Neutrophil (primary cell): ENCODE measurements around the gene GRIA1.

Experiments used
- H3K27ac ChIP-seq: fragments of 200-600 bp; sonication (generic); 2 replicates; pipeline ENCODE4 v1.5.1; 2016; ENCODE audit warnings: mild to moderate bottlenecking, moderate library complexity
- H3K27me3 ChIP-seq: fragments of 200-600 bp; sonication (generic); 2 replicates; pipeline ENCODE4 v1.6.0; 2016; ENCODE audit warnings: mild to moderate bottlenecking
- H3K36me3 ChIP-seq: fragments of 200-600 bp; sonication (generic); 2 replicates; pipeline ENCODE4 v1.5.1; 2017
- H3K4me1 ChIP-seq, 2 experiments: fragments of 200-600 bp in 1 of 2; sonication (generic) in 1 of 2; 1 replicate in 1 of 2; 2 replicates in 1 of 2; pipeline versions ENCODE4 v1.5.1 to v1.6.1; 2013 to 2016; ENCODE audit warnings: low read depth in 1 of 2, low read length in 1 of 2, mild to moderate bottlenecking in 1 of 2, moderate library complexity in 1 of 2; ENCODE audit not compliant: control insufficient read depth in 1 of 2, insufficient read depth in 1 of 2
- H3K4me3 ChIP-seq, 2 experiments: fragments of 200-600 bp in 1 of 2; sonication (generic) in 1 of 2; 1 replicate in 1 of 2; 2 replicates in 1 of 2; pipeline ENCODE4 v1.5.1; 2013 to 2016; ENCODE audit warnings: low read depth in 1 of 2, low read length in 1 of 2, mild to moderate bottlenecking in 1 of 2, moderate library complexity in 1 of 2
- H3K9me3 ChIP-seq: fragments of 200-600 bp; sonication (generic); 2 replicates; pipeline ENCODE4 v1.5.1; 2016
- TF ChIP-seq, protein P1 (sequence below): fragments of 200-600 bp; sonication (generic); IDR thresholded peaks from 2 replicates; pipeline ENCODE4 v1.5.1; 2016; ENCODE audit warnings: antibody characterized with exemption

The GRIA1 gene

DNA sequence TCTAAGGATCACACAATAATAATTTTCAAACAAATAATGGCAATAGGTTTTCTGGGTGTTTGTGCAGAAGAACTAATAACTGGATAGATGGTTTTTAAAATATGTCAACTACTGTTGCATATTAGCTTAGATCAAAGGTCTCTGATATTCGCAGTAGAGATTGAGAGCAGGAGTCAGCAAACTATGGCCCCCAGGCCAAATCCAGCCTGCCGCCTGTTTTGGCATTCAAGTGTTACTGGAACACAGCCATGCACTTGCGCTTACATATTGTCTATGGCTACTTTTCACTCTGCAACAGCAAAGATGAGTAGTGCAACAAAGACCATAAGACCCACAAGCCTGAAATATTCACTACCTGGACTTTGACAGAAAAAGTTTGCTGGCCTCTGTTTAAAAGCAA is 260.8 kb downstream of the GRIA1 start:
- Histone ChIP-seq H3K4me3 (no peak overlapping the region), H3K36me3 (no peaks in the 10 kb centered on the region), H3K9me3 (no peaks in the 10 kb centered on the region), H3K27ac (no peak overlapping the region), H3K4me1 (no peaks in the 10 kb centered on the region), H3K27me3 (no peaks in the 10 kb centered on the region)
- TF ChIP-seq, protein P1, sequence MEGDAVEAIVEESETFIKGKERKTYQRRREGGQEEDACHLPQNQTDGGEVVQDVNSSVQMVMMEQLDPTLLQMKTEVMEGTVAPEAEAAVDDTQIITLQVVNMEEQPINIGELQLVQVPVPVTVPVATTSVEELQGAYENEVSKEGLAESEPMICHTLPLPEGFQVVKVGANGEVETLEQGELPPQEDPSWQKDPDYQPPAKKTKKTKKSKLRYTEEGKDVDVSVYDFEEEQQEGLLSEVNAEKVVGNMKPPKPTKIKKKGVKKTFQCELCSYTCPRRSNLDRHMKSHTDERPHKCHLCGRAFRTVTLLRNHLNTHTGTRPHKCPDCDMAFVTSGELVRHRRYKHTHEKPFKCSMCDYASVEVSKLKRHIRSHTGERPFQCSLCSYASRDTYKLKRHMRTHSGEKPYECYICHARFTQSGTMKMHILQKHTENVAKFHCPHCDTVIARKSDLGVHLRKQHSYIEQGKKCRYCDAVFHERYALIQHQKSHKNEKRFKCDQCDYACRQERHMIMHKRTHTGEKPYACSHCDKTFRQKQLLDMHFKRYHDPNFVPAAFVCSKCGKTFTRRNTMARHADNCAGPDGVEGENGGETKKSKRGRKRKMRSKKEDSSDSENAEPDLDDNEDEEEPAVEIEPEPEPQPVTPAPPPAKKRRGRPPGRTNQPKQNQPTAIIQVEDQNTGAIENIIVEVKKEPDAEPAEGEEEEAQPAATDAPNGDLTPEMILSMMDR = no peak

DNA sequence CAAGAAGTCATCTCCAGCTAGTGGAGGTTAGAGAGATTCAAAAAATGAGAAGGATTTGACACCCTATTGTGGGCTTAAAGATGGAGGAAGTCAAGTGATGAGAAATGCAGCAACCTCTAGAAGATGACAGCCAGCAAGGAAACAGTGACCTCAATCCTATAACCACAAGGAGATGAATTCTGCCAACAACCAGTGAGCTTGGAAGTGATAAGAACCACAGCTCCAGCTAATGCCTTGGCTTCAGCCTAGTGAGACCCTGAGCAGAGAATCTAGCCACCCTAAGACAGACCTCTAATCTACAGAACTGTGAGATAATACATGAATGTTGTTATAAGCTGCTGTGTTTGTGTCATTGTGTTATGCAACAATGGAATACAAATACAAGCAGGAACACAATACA is 262.4 kb downstream of the GRIA1 start:
- H3K9me3 ChIP-seq = no peaks in the 10 kb centered on the region
- H3K4me3 ChIP-seq = no peak overlapping the region
- no peaks in the 10 kb centered on the region for H3K36me3 ChIP-seq
- H3K4me1 ChIP-seq = no peaks in the 10 kb centered on the region
- no peak overlapping the region for H3K27ac ChIP-seq
- H3K27me3 ChIP-seq = no peaks in the 10 kb centered on the region
- TF ChIP-seq, protein P1 = no peak

DNA sequence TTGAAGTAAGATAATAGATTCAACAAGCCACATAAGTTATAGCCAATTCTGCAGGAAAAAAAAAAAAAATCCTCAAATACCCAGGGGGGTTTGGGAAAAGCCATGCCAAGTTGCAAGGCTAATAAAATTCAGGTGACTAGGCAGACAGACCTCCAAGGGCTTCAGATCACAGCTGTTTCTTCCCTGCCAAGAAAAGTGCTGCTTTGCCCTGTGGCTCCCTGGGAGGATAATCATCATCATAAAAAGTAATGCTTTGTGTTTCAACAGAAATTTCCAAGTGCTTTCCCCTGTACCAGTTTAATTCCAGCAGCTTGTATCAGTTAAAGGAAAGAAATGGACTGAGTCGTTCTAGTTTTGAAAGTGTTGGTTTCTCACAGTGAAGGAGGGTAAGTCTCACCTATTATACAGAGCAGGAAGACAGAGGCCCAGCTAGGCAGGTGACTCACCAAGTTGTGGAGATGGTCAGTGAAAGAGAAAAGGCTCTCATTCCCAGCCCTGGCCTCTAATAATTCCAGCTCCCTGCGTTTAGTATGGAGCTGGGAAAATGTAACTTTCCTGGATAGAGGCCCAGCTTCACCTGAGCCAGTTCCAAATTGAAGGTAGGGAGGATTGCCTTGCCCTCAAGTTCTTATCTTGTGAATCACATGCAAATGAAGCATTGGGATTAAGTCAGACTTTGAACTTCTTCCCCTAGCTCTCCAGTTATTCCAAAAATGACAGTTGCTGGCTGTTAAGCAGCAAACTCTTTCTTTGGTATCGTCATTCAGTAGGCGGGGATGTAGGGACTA is 263.4 kb downstream of the GRIA1 start:
- no peaks in the 10 kb centered on the region for H3K4me1 ChIP-seq
- no peaks in the 10 kb centered on the region for H3K9me3 ChIP-seq
- no peak overlapping the region for H3K27ac ChIP-seq
- no peak overlapping the region for H3K4me3 ChIP-seq
- no peaks in the 10 kb centered on the region for H3K27me3 ChIP-seq
- H3K36me3 ChIP-seq = no peaks in the 10 kb centered on the region
- TF ChIP-seq, protein P1 = no peak

DNA sequence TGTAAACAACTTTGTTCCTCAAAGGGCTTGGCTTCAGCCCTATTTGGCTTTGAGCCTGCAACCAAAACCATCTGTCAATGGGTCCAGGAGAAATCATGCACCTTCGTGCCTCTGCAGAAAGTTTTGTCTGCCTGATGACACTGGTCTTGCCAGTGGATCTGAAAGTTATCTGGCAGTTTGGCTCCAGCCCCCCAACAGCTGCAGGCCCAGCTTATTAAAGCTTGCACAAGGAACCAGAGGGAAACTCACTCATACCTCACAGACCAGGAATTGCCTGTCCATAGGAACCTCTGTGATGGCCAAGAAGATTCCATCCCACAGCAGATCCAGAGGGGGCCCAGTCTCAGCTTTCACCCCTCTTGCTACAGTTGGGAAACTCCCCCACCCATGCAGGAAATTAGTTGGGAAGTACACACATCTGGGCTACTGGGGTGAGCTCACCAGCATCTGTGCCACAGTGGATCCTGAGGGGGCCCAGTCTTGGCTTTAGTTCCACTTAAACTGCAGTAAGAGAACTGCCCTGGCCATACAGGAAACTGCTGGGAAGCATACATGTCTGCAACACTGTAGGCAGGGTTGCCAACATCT is 265.5 kb downstream of the GRIA1 start:
- H3K27ac ChIP-seq = no peak overlapping the region
- H3K4me1 ChIP-seq = no peaks in the 10 kb centered on the region
- TF ChIP-seq, protein P1 = no peak
- no peaks in the 10 kb centered on the region for H3K27me3 ChIP-seq
- no peaks in the 10 kb centered on the region for H3K36me3 ChIP-seq
- H3K4me3 ChIP-seq = no peak overlapping the region
- no peaks in the 10 kb centered on the region for H3K9me3 ChIP-seq

DNA sequence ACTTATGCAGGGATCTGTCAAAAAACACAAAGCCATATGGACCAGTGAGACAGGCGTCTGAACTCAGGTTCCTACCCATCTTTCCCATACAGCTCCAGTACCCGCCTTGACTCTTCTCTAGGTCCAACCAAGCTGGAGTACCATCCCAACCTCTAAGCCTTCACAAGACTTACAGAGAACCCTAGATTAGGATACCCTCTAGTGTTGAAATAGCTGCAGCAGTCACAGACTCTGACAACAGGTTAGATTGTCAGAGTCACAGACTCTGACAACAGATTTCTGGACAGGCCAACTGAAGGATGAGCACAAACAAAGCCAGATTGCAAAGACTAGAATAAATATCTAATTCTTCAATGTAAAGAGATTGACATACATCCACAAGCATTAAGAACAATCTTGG is 266.1 kb downstream of the GRIA1 start:
- H3K4me3 ChIP-seq = no peak overlapping the region
- H3K27me3 ChIP-seq = no peaks in the 10 kb centered on the region
- no peaks in the 10 kb centered on the region for H3K9me3 ChIP-seq
- H3K27ac ChIP-seq = no peak overlapping the region
- no peaks in the 10 kb centered on the region for H3K4me1 ChIP-seq
- TF ChIP-seq, protein P1 = no peak
- no peaks in the 10 kb centered on the region for H3K36me3 ChIP-seq
